ENCODE results near the gene LRRC53.

DNA sequence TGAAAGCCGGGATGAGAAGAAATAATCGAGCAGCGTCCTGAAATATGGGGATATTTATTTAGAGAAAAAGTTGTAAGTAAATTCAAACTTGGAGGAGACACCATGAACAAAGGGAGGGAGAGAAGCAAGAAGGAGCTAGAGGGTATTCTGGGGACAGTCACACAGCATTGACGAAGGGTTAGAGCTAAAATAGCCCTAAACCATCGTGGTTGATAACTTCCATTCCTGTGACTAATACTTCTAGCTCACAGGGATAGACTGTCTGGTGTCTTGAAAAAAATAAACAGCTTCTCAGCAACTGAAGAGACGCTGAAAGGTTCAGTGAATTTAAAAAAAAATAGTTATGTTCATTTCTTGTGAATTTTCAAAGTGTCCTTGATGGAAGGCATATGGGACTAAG, 86.7 kb downstream of the LRRC53 start:
- no peak for TF ChIP-seq POLR2A (IDR thresholded peaks at IDR 0.05; ENCODE audit: extremely low read depth, insufficient read length)
- TF ChIP-seq, protein P1, sequence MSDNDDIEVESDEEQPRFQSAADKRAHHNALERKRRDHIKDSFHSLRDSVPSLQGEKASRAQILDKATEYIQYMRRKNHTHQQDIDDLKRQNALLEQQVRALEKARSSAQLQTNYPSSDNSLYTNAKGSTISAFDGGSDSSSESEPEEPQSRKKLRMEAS (IDR thresholded peaks at IDR 0.05; ENCODE audit: low read depth, low read length), result no peak
- TF ChIP-seq, protein P2, sequence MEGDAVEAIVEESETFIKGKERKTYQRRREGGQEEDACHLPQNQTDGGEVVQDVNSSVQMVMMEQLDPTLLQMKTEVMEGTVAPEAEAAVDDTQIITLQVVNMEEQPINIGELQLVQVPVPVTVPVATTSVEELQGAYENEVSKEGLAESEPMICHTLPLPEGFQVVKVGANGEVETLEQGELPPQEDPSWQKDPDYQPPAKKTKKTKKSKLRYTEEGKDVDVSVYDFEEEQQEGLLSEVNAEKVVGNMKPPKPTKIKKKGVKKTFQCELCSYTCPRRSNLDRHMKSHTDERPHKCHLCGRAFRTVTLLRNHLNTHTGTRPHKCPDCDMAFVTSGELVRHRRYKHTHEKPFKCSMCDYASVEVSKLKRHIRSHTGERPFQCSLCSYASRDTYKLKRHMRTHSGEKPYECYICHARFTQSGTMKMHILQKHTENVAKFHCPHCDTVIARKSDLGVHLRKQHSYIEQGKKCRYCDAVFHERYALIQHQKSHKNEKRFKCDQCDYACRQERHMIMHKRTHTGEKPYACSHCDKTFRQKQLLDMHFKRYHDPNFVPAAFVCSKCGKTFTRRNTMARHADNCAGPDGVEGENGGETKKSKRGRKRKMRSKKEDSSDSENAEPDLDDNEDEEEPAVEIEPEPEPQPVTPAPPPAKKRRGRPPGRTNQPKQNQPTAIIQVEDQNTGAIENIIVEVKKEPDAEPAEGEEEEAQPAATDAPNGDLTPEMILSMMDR (IDR thresholded peaks at IDR 0.05; ENCODE audit: low read depth, low read length), result no peak

Measured in NB4 (cell line).